Epithelial cell of esophagus (primary cell): Measurements from ENCODE around the gene KLHDC4.

ENCODE experiments used
- DNase-seq: peaks from one replicate; pipeline ENCODE4 v3.0.0; 2010; ENCODE audit warnings: low read depth
- H3K4me3 ChIP-seq: 2 replicates; pipeline ENCODE4 v1.5.1; 2011; ENCODE audit warnings: mild to moderate bottlenecking, low read length, control low read depth
- CTCF ChIP-seq: IDR thresholded peaks from 2 replicates; pipeline ENCODE4 v1.5.1; 2011; ENCODE audit warnings: low read depth, mild to moderate bottlenecking, low read length, control low read depth, inconsistent platforms; ENCODE audit not compliant: insufficient read depth; ENCODE audit errors: missing control alignments

KLHDC4 gene

GRCh38 chr16:87806641-87807546, 41.1 kb upstream of the KLHDC4 start:
- DNase-seq, result peak; percentile 100
- no peak for TF ChIP-seq CTCF
- peak overlapping the region; percentile 30 for H3K4me3 ChIP-seq

- peak; percentile 66 for DNase-seq
- peak overlapping the region; percentile 30 for H3K4me3 ChIP-seq
- no peak for TF ChIP-seq CTCF
Observed at GRCh38 chr16:87806261-87806640, 40.5 kb upstream of the KLHDC4 start.

GRCh38 chr16:87803385-87803784, 37.6 kb upstream of the KLHDC4 start:
- no peak overlapping the region for H3K4me3 ChIP-seq
- DNase-seq, result no peak
- TF ChIP-seq CTCF, result no peak

- DNase-seq, result no peak
- no peak for TF ChIP-seq CTCF
- H3K4me3 ChIP-seq, result no peak overlapping the region
Observed at GRCh38 chr16:87802670-87803069, 36.9 kb upstream of the KLHDC4 start.

- no peak overlapping the region for H3K4me3 ChIP-seq
- no peak for TF ChIP-seq CTCF
- DNase-seq, result no peak
Observed at GRCh38 chr16:87801679-87802259, 36.0 kb upstream of the KLHDC4 start.

- no peak for DNase-seq
- no peak for TF ChIP-seq CTCF
- H3K4me3 ChIP-seq, result no peak overlapping the region
Observed at GRCh38 chr16:87800497-87800896, 34.7 kb upstream of the KLHDC4 start.
